Activated gamma-delta T cell treated with anti-CD3 and anti-CD28 coated beads, Interleukin-2, amount 50 U/mL, for 16 hours (primary cell): ENCODE measurements around the gene COLEC11.

Source experiments
- DNase-seq: peaks from one replicate; pipeline ENCODE4 v3.0.0-alpha.2; 2020; ENCODE audit warnings: low read depth

The COLEC11 gene

DNA sequence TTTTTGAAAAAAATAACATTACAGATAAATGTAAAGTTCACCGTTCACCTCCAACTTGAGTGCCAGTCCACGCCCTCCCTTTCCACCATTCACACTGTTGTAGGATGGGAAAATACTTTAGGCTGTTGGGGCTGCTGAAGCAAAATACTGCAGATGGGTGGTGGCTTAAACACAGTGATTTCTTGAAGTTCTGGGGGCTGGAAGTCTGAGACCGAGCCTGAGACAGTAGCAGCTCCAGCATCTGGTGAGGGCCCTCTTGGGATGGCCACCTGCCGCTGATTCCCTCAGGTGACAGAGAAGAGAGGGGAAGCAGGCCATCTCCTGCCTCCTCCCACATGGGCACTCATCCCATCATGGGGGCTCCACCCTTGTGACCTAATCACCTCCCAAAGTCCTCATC is 80.8 kb downstream of the COLEC11 start:
- no peak for DNase-seq

DNA sequence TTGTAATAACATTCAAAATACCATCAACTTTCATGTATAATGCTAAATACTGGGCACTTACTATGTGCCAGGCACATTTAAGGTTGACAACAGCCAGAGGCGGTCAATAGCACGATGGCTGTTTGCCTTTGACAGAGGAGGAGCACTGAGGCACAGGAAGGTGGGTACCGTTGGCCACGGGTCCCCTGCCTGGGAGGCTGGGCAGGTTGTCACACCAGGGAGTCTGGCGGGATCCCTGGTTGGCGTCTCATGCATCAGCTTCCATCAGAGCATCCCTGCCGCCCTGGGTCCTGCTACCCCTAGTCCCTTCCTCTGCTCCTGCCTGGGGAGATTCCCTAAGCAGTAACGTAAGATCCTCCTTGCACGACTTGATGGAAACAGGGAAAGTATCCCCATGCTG is 82.5 kb downstream of the COLEC11 start:
- DNase-seq, result no peak

DNA sequence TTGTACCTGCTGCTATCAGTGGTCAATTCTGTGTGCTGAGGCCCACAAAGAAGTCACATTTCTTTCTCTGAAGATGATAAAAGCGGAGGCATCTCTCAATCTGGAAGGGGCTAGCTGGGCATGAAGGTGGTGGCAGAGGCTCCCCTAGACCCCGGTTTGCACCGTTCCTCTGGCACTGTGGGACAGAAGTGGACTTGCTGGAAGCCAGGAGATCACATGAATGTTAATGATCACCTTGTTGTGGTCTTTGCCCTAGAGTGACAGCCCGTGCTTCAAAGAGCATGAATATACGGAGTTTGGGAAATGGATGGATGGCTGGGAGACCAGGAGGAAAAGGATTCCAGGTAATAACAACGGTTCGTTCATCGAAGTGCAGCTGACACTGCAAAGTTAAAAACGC is 83.3 kb downstream of the COLEC11 start:
- no peak for DNase-seq

DNA sequence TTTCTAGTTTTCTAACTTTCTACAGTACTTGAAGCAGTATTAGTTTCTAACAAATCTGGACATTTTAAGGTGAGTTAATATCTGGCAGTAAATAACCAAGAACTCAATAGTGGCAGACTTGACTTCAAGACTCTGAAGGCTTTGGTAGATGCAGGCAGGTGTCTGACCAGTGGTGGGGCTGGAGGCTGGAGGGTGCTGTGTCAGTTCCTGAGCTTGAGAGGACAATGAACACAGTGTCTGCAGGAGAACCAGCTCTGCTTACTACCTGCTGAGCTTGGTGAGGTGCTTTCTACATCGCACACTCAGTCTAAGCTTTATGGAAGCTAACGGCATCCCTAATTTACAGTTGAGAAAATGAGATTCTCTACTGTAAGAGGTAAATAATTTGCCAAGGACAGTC is 84.3 kb downstream of the COLEC11 start:
- DNase-seq, result no peak

DNA sequence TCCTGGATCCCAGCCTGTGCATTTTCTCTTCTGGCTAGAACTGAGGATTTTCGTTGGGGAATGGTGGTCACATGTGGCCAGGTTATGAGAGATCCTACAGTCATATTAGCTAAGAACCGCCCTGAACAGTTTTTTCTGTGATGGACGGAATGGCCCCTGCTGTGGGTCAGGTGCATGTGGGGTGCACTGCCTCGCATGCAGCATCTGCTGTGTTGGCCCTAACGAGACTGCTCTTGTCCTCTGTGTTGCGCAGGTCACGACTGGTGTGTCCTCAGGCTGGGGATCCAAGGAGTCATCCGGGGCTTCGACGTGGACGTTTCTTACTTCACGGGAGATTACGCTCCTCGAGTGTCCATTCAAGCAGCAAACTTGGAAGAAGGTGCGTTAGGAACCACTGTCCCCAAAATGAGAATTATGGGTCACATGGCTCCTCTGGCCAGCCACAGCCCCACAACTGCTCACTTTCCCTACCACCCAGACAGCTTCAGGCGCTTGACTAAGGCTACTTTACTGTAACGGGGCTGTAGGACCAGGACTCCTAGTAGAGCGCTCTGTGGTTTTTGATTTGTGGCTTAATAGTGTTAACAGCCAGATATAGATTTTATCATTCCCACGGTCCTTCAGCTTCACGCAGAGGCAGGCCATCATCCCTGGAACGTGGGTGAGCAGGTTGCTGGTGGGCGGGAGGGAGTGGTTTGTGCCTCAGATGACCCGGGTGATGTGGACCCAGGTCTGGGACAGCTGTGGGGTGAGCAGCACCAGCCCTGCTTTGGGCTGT is 84.9 kb downstream of the COLEC11 start:
- DNase-seq, result no peak

DNA sequence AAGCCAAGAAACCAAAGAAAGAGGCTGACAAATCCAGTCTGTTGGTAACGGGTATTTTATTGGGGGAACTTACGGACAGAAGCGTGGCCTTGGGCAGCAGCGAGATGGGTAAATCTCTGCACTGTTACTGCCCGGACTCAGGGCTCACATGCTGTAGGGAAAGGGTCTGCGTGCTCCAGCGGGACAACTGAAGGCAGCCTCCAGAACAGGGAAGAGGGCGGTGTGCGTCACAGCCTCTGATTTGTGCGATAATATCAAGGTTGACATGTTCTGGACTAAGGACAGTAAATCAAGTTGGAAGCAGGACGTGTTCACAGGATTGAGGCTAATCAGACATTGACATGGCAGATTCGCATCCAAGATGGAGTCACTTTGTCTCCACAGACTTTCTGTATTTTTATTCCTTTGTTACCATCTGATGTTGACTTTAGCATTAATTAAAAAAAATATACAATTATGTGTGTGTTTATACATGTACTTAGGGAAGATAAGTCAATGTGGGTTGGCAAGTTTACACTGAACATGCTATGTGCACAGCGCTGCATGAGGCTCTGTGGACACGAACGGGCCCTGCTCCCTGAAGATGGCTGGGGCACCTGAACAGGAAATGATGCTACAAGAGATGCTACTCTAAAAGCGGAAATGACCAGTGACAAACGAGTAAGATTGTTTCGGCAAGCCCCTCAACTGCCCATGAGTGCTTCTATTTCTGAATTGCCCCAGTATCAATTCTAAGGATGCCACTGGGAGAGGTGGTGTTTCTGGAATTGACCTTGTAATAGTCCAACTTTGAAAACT is 85.8 kb downstream of the COLEC11 start:
- DNase-seq, result no peak

DNA sequence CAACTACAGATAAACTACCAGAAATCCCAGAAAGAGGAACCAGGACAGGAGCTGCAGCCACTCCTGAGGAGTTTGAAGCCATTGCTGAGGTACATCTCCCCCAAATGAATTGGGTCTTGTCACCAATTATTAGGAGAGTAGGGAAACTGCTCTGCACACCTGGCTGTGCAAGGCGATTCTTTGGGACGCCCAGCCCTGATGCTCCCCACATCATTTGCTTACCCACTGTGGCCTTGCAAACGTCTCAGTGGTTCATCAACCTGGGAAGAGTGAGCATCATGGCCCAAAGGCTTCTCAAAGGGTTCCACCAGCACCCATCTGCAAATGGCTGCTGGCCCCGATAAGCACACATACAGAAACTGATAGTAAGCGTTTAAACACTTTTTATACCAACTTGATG is 86.7 kb downstream of the COLEC11 start:
- DNase-seq, result no peak

DNA sequence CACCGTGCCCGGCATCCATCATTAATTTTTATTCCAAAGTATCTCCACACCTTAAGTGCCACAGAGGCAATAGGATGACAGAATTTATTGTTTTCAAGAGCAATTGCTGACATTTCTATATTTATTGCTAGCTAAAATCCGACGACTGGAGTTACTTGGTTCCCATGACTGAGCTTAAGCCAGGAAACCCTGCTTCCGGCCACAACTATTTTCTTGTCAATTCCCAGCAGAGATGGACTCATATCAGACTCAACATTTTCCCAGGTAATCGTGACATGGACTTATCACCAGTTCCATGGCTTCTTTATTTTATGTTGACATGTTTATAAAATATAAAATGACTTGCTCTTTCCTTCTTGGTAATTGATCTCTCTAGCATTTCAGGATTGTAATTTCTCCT is 87.9 kb downstream of the COLEC11 start:
- no peak for DNase-seq

DNA sequence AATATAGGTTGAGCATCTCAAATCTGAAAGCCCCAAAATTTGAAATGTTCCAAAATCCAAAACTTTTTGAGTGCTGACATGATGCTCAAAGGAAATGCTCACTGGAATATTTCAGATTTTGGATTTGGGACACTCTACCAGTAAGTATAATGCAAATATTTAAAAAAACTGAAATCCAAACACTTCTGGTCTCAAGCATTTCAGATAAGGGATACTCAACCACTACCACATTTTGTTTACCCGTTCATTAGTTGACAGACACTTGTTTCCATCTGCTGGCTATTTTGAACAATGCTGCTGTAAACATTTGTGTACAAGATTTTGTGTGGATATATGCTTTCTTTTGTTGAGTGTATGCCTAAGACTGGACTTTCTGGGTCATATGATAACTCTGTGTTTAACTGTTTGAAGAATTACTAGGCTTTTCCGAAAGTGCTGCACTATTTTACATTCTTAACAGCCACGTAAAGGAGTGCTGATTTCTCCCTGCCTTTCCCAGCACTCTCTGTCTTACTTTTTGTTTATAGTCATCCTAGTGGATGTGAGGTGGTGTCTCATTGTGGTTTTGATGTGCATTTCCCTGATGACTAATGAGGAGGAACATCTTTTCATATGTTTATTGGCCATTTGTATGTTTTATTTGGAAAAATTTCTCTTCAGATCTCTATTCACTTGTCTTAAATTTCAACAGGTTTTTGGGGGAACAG is 89.0 kb downstream of the COLEC11 start:
- DNase-seq, result no peak

DNA sequence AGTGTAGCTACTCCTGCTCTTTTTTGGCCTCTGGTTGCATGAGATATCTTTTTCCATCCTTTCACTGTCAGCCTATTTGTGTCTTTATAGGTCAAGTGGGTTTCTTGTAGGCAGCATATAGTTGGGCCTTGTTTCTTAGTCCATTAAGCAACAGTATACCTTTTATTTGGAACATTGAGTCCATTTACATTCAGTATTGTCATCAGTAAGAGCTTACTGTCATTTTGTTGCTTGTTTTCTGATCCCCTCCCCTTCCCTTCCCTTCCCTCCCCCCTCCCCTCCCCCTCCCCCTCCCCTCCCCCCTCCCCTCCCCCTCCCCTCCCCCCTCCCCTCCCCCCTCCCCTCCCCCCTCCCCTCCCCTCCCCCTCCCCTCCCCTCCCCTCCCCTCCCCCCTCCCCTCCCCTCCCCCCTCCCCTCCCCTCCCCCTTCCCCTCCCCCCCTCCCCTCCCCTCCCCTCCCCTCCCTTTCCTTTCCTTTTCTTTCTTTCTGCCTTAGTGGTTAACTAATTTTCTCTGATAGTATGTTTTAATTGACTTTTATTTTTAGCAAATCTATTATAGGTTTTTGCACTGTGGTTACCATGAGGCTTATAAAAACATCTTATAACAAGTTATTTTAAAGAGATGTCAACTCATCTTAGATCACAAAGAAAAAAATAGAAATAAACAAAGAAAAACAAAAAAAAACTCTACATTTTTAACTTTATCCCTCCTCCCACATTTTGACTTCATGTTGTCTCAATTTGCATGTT is 95.3 kb downstream of the COLEC11 start:
- no peak for DNase-seq

DNA sequence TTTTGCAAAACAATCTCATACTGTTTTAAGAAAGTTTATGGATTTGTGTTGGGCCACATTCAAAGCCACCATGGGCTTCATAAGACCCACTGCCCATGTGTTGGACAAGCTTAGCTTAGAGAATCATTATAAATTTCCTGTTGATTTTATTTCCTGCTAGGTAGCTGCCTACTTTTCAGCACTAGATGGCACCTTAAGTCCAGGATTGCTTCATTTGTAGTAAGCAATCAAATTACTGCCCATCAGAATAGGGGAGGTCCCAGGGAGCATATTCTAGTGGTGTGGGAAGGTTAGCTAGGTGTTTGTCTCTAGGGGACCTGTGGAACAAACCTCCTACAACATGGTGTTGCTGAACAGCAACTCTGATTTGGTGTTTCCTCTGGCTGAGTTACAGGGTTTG is 97.5 kb downstream of the COLEC11 start:
- no peak for DNase-seq
